Caco-2 (cell line): ENCODE data around the gene UGDH. TPM values are rescaled to one million over a fixed set of nuclear protein-coding genes. Genes with fewer than 3 reads are reported as not detected.
"Not testable (repeated sequence)": the region's sequence is repeated elsewhere in the genome, so short reads cannot be mapped to it uniquely, and the experiment has no call there.

Experiments used
- BruUV-seq: library from RNA; stranded (reverse); fragments of 400-500 nt; replicated peaks from 2 replicates; lab custom pipeline; 2021; lab: Mats Ljungman, UMichigan
- CTCF ChIA-PET: fragments of 300-600 bp; sonication (Branson Sonifier 250); formaldehyde crosslinking; loops from one replicate; lab custom pipeline; 2022; ENCODE audit warnings: antibody characterized with exemption; lab: Charles Lee
- POLR2A ChIA-PET: fragments of 300-600 bp; sonication (Branson Sonifier 250); formaldehyde crosslinking; loops from one replicate; lab custom pipeline; 2022; ENCODE audit warnings: antibody characterized with exemption; lab: Charles Lee
- DNase-seq, 2 experiments: peaks; one replicate each; pipeline versions ENCODE4 v3.0.0 to v3.0.0-alpha.2; 2020 to 2022
- H3K27me3 ChIP-seq: replicated peaks from 2 replicates; pipeline ENCODE4 v1.6.0; 2011; ENCODE audit warnings: low read length; ENCODE audit not compliant: control insufficient read depth, insufficient read depth
- H3K36me3 ChIP-seq: 2 replicates; pipeline ENCODE4 v1.5.1; 2011; ENCODE audit warnings: low read length; ENCODE audit not compliant: control insufficient read depth, insufficient read depth
- H3K4me1 ChIP-seq: fragments of 250-450 bp; sonication (Bioruptor Pico); 2 replicates; pipeline ENCODE4 v1.5.1; 2020; ENCODE audit warnings: mild to moderate bottlenecking
- H3K4me3 ChIP-seq: 2 replicates; pipeline ENCODE4 v1.5.1; 2011; ENCODE audit warnings: low read depth, mild to moderate bottlenecking, control low read depth, low read length
- H3K9me3 ChIP-seq: fragments of 250-450 bp; sonication (Bioruptor Pico); 2 replicates; pipeline ENCODE4 v1.5.1; 2020; ENCODE audit warnings: mild to moderate bottlenecking, moderate library complexity
- H3K27ac Mint-ChIP-seq: one replicate; pipeline ENCODE4 v1.8.0; 2022; ENCODE audit warnings: mixed read lengths; ENCODE audit not compliant: unreplicated experiment
- H3K27me3 Mint-ChIP-seq: one replicate; pipeline ENCODE4 v1.8.0; 2022; ENCODE audit warnings: mixed read lengths; ENCODE audit not compliant: insufficient read depth, unreplicated experiment
- H3K36me3 Mint-ChIP-seq: one replicate; pipeline ENCODE4 v1.8.0; 2022; ENCODE audit warnings: mild to moderate bottlenecking, mixed read lengths; ENCODE audit not compliant: insufficient read depth, unreplicated experiment
- H3K4me1 Mint-ChIP-seq: one replicate; pipeline ENCODE4 v1.8.0; 2022; ENCODE audit warnings: low read depth, mixed read lengths; ENCODE audit not compliant: unreplicated experiment
- H3K4me3 Mint-ChIP-seq: one replicate; pipeline ENCODE4 v1.8.0; 2022; ENCODE audit warnings: mild to moderate bottlenecking, moderate library complexity, mixed read lengths; ENCODE audit not compliant: unreplicated experiment
- H3K9me3 Mint-ChIP-seq: one replicate; pipeline ENCODE4 v1.8.0; 2022; ENCODE audit warnings: mixed read lengths; ENCODE audit not compliant: unreplicated experiment
- intact Hi-C: fragments of 100-400 bp; cut with micrococcal nuclease; formaldehyde crosslinking; loops from one replicate; pipeline ENCODE4 v1.10.0; 2022; ENCODE audit not compliant: unreplicated experiment
- total RNA-seq: library from RNA; stranded (reverse); gene quantifications from 2 replicates; pipeline ENCODE4 v1.2.3, GENCODE V29; 2022
- TF ChIP-seq, protein P1 (sequence below), 2 experiments: fragments of 200-600 bp in 1 of 2; IDR thresholded peaks; 1 replicate in 1 of 2; 2 replicates in 1 of 2; pipeline versions ENCODE4 v1.5.1 to v1.8.0; 2011 to 2022; ENCODE audit warnings: antibody characterized with exemption in 1 of 2, control low read depth in 1 of 2, inconsistent platforms in 1 of 2, low read depth in 1 of 2, low read length in 1 of 2, mild to moderate bottlenecking in 1 of 2, moderate library complexity in 1 of 2; ENCODE audit not compliant: insufficient read depth in 1 of 2, severe bottlenecking in 1 of 2, unreplicated experiment in 1 of 2

The UGDH gene
- total RNA-seq, 1 experiment from 2014 or later = 139 TPM

DNA sequence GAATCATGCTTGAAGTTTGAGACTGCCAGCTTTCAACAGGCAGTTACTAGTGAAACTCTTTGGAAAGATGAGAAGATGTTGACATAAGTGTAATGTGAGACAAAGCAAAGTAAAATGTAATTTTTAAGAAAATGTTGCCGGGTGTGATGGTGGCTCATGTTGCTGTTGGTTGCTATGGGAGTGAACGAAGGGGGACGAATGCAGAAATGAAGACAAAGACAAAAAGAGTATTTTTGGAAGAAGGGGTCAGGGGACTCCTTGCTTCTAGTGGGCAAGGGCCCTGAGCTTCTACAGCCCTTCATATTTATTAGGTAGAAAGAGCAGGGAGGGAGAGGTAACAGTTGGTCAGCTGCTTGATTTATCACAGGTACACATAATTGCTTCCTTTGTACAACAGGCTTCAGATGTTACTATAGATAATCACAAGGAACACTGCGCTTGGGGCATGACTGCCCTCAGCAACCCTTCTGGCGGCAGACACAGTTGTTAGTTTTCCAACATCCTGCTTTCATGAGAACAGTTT is 11.9 kb upstream of the UGDH start:
- TF ChIP-seq, protein P1, sequence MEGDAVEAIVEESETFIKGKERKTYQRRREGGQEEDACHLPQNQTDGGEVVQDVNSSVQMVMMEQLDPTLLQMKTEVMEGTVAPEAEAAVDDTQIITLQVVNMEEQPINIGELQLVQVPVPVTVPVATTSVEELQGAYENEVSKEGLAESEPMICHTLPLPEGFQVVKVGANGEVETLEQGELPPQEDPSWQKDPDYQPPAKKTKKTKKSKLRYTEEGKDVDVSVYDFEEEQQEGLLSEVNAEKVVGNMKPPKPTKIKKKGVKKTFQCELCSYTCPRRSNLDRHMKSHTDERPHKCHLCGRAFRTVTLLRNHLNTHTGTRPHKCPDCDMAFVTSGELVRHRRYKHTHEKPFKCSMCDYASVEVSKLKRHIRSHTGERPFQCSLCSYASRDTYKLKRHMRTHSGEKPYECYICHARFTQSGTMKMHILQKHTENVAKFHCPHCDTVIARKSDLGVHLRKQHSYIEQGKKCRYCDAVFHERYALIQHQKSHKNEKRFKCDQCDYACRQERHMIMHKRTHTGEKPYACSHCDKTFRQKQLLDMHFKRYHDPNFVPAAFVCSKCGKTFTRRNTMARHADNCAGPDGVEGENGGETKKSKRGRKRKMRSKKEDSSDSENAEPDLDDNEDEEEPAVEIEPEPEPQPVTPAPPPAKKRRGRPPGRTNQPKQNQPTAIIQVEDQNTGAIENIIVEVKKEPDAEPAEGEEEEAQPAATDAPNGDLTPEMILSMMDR (IDR thresholded peaks at IDR 0.05; ENCODE audit: insufficient read depth in 1 of 2, low read depth in 1 of 2, low read length in 1 of 2, severe bottlenecking in 1 of 2, unreplicated experiment in 1 of 2) = no peak
- Histone ChIP-seq H3K36me3 (peaks cover 1% of the 10 kb centered on the region; the same call in 1 of the 2 replicates), H3K9me3 (peaks cover 15% of the 10 kb centered on the region), H3K4me1 (0 out of 2 replicates have a peak, but pooled peaks cover 12% of the 10 kb centered on the region), H3K27me3 (no peaks in the 10 kb centered on the region), H3K4me3 (no peak overlapping the region)
- H3K27ac Mint-ChIP-seq = peak overlapping the region; percentile 7
- BruUV-seq = no TSS peak
- peaks cover 15% of the 10 kb centered on the region for H3K4me1 Mint-ChIP-seq
- H3K36me3 Mint-ChIP-seq = peaks cover 28% of the 10 kb centered on the region
- H3K9me3 Mint-ChIP-seq = peaks cover 10% of the 10 kb centered on the region
- H3K27me3 Mint-ChIP-seq = no peaks in the 10 kb centered on the region
- intact Hi-C loops = no loop called here
- POLR2A ChIA-PET = no interaction called here
- no peak for DNase-seq
- H3K4me3 Mint-ChIP-seq = no peak overlapping the region
- CTCF ChIA-PET = no interaction called here

DNA sequence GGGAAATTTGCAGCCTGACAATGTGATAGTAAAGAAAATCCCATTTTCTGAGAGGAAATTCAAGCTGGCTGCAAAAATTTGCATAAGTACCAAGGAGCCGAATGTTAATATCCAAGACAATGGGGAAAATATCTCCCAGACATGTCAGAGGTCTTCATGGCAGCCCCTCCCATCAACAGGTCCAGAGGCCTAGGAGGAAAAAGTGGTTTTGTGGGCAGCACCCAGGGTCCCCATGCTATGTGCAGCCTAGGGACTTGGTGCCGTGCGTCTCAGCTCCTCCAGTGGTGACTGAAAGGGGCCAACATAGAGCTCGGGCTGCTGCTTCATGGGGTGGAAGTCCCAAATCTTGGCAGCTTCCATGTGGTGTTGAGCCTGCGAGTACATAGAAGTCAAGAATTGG is 6.3 kb upstream of the UGDH start:
- CTCF ChIA-PET = no interaction called here
- H3K9me3 ChIP-seq = peaks cover 17% of the 10 kb centered on the region
- peaks cover 55% of the 10 kb centered on the region for H3K36me3 Mint-ChIP-seq
- no peak overlapping the region for H3K27ac Mint-ChIP-seq
- BruUV-seq = no TSS peak
- DNase-seq = no peak
- H3K4me3 ChIP-seq = no peak overlapping the region
- H3K4me1 ChIP-seq = no peaks in the 10 kb centered on the region; the same call in 1 of the 2 replicates
- intact Hi-C loops = no loop called here
- TF ChIP-seq, protein P1 (IDR thresholded peaks at IDR 0.05; ENCODE audit: insufficient read depth in 1 of 2, low read depth in 1 of 2, low read length in 1 of 2, severe bottlenecking in 1 of 2, unreplicated experiment in 1 of 2) = no peak
- H3K27me3 Mint-ChIP-seq = no peaks in the 10 kb centered on the region
- H3K4me1 Mint-ChIP-seq = no peaks in the 10 kb centered on the region
- H3K4me3 Mint-ChIP-seq = no peak overlapping the region
- POLR2A ChIA-PET = no interaction called here
- H3K27me3 ChIP-seq = no peaks in the 10 kb centered on the region
- peaks cover 27% of the 10 kb centered on the region for H3K9me3 Mint-ChIP-seq
- peaks cover 1% of the 10 kb centered on the region for H3K36me3 ChIP-seq

DNA sequence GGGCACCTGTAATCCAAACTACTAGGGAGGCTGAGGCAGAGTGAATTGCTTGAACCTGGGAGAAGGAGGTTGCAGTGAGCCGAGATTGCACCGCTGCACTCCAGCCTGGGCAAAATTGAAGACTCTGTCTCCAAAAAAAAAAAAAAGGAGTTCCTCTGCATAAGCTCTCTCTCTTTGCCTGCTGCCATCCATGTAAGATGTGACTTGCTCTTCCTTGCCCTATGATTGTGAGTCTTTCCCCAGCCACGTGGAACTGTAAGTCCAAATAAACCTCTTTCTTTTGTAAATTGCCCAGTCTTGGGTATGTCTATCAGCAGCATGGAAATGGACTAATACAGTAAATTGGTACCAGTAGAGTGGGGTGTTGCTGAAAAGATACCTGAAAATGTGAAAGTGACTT is 5.0 kb upstream of the UGDH start:
- H3K4me1 Mint-ChIP-seq, BruUV-seq, H3K4me3 ChIP-seq, POLR2A ChIA-PET, H3K4me1 ChIP-seq, H3K4me3 Mint-ChIP-seq, DNase-seq, CTCF ChIA-PET, H3K27me3 Mint-ChIP-seq, H3K27me3 ChIP-seq, H3K36me3 ChIP-seq, intact Hi-C loops: not testable (repeated sequence)
- H3K9me3 Mint-ChIP-seq = peaks cover 27% of the 10 kb centered on the region
- peaks cover 66% of the 10 kb centered on the region for H3K36me3 Mint-ChIP-seq
- peak overlapping the region; percentile 8 for H3K27ac Mint-ChIP-seq
- peaks cover 14% of the 10 kb centered on the region; the same call in 1 of the 2 replicates for H3K9me3 ChIP-seq
